HG03520 (cell line): Measurements from ENCODE around the gene PAX1.

Experiments used
- ATAC-seq: cut with Tn5 transposase; IDR thresholded peaks from one replicate; pipeline ENCODE4 v1.9.1; 2021; ENCODE audit warnings: mild to moderate bottlenecking, moderate library complexity; ENCODE audit not compliant: unreplicated experiment

Gene PAX1

DNA sequence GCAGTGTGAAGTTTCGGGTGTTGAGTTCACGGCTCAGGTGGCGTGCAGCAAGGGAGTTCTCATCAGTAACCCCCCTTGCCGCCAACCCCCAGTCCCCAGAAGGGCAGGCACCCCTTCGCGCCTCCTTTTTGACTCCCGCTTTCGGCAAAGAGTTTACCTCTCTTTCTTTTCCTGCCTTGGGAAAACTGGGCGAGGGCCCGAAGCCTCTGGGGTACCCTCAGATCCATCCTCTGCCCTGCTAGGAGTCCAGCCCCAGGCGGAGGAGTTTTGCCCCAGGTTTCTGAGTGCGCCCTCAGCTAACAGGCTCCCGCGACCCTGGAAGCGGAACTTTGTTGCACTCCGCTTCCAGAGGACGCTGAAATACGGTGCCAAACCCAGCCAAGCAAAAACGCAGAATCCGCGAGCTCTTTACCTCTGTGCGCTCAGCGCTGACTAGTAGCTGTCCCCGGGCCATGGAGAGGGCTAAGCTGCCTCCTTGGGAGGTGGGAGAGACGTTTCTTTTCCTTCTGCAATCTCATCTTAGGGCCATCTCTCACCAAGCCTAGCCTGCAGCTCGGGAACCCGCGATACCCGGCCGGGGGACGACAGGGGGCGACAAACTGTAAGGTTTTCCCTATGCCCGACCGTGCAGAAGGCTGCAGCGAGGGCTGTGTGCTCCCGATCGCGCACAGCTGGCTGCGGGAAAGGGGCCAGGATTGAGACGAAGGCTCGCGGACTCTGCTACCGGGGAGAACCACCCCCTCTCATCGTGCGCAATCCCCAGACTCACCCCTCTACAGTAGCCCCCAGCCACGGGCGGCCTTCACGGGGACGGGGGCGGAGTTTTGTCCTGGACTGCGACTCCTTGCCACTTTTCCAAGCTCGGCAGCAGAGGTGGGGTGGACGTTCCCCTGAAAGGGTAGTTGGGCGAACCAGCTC is 2.7 kb upstream of the PAX1 start:
- ATAC-seq, result no peak

DNA sequence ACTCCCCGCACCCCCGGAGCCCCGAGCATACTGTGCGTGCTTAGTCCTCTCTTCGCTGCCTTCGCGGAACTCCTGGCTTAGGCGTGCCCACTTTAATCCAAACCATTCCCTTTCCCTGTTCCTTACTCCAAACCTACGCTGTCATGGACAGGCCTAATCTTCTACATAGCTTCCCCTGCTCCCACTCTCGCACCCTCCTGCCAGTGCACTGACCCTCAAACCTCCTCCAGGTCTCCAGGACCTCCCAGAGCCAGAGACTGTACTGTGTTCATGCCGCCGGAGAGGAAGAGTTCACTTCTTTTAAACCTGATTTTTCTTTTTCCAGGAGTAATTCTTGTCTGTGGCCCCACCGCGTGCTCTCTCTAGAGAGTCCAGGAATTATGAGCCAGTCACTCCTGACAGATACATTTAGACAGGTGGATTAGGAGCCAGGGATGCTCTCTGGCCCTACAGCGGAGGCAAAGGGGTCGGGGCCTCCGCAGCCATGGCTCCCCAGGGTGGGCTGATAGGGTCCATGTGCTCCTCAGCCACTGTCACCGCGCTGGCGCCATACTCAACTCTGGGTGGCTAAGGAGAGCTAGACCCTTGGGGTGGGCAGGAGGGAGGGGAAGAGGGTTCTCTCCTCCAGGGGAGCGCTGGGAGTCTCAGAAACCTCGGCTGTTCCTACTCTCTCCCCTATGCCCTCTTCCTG is 1.6 kb upstream of the PAX1 start:
- ATAC-seq, result no peak

- no peak for ATAC-seq
These were observed 767 bp upstream of the PAX1 start for GRCh38 chr20:21704408-21705385.

- no peak for ATAC-seq
These were observed 1.1 kb downstream of the PAX1 start for GRCh38 chr20:21706261-21707195.

DNA sequence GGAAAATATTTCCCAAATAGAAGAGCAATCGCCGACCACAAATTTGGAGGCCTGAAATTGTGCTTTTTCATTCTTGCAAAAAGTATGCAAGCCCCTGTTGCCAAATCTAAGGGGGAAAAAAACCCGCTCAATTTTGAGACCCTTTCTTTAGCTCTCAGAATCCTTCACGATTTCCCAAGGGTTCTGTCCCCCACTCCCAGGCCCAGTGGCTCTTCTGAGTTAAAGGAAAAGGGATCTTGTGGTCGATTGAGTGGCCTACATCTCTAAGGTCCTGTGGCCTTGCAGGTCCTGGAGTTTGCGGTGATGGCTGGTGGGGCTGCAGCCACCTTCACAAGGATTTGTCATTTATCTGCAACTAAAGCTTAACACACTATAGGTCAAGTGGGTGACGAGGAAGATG is 1.8 kb downstream of the PAX1 start:
- no peak for ATAC-seq

GRCh38 chr20:21707999-21708737 is 2.7 kb downstream of the PAX1 start:
- ATAC-seq, result no peak

GRCh38 chr20:21708738-21709534 is 3.5 kb downstream of the PAX1 start:
- no peak for ATAC-seq

- no peak for ATAC-seq
These were observed 4.1 kb downstream of the PAX1 start for GRCh38 chr20:21709535-21709904.

DNA sequence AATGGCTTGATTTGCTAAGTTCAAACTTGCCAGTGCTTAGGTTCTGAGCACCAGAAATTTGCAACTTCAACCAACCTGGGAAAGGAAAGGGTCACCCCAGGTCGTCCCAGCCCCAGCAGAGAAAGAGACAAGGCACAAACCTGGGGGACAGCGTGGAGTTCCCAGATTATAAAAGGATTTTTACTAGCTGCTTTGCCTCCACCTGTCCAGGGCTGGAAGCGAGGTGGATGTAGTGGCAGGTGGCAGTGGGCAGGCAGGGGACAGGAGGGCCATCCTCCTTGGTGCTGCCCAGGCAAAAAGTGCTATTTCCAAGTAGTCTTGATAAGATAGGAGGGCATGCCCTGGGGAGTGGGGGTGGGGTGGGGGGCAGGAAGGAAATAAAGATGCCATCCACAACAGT is 4.9 kb downstream of the PAX1 start:
- no peak for ATAC-seq

DNA sequence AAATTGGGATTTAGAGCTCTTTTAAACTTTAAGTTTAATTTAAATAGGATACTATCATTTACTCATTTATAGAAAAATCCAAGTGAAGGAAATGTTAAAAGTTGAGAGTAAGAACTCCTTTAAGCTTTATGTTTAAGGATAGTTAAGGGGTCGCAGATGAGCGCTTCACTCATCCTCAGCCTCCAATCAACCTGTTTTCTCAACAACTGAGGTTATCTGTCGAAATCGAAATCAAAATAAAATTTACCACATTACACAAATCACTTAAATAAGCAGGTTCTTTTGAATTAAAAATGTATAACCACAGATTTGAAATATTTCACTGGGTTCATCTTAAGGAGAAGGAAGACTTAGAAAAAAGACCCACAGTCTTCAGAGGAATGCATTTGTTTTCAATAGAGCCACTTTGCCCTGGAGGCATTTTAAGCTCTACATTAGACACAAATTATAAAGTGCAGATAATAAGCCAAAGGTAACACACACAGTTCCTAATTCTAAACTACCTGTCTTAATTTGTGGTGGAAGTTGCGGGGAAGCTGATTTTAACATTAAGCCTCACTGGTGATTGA is 5.5 kb downstream of the PAX1 start:
- no peak for ATAC-seq

- ATAC-seq, result no peak
These were observed 7.1 kb downstream of the PAX1 start for GRCh38 chr20:21712443-21713059.

DNA sequence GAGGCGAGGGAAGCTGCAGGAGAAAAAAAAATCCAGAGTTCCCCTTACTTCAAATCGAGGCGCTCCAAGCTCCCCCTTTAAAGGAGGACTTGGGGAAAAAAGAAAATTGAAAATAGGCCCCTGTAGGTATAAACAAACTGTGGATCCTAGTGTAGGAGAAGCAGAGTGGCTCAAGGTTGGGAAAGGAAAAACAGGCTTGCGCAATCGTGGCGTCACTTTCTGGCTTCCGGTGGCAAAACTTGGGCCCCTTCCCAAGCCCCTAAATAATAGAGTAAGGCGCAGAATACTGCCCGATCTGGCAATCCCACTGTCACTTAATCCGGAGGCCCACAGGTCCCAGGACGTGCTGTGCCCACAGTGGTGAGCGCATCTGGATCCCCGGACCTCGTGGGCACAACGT is 8.0 kb downstream of the PAX1 start:
- ATAC-seq, result no peak

- ATAC-seq, result no peak
These were observed 8.4 kb downstream of the PAX1 start for GRCh38 chr20:21713901-21714296.

GRCh38 chr20:21714297-21715192 is 9.1 kb downstream of the PAX1 start:
- ATAC-seq, result no peak

GRCh38 chr20:21715193-21715881 is 9.9 kb downstream of the PAX1 start:
- ATAC-seq, result no peak

DNA sequence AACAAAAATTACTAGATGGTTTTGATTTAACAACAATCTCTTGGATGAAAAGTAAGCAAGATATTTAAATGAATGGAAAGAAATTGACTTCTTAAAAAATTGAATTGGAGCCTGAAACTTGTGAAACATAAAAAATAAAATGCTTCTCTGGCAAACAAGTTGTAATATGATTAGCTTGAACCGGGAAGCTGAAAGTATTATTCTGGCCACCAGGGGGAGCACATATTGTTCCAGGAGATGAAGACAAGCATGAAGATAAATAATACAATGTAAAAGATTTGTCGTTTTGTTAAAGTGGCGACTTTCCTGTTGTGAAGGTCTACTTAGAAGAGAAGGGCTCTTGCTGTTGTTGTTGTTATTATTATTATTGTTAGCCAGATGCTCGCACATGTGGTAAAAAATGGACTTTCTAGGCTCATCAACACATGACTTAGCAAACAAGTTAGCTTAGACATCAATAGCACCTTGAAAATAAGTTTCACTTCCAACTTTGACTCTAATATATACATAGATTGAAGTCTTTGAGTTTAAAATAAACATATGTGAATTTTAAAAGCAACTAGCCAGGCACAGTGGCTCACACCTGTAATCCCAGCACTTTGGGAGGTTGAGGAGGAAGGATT is 14.2 kb downstream of the PAX1 start:
- ATAC-seq, result no peak
